ENCODE results near the gene EML6. TPM values are rescaled to one million over a fixed set of nuclear protein-coding genes. Genes with fewer than 3 reads are reported as not detected.

Gene EML6
- total and polyA plus RNA-seq, 2 of the 13 experiments (the other 11 are each of a cell fraction or from before 2014, with no cell fraction given): 17.2 to 32.4 TPM

- ChIA-PET CTCF (ENCODE audit: low intra/inter-chr PET ratio, low total read pairs) (no interaction called here), POLR2A (no interaction called here)
- FAIRE-seq (no peak), ATAC-seq (no peak), DNase-seq (ENCODE audit: low spot score) (no peak)
- peaks cover 1% of the 10 kb centered on the region; the same call in 1 of the 2 replicates for H3K4me1 ChIP-seq (ENCODE audit: insufficient read depth, low read length)
- no peak overlapping the region for H3K4me2 ChIP-seq (ENCODE audit: low read depth, low read length)
- no peaks in the 10 kb centered on the region for H3K79me2 ChIP-seq (ENCODE audit: insufficient read depth, low read length)
- no peak overlapping the region for H3K4me3 ChIP-seq (replicated peaks in 1 of 3; ENCODE audit: insufficient read depth in 1 of 3, low read depth in 2 of 3, low read length in 3 of 3)
- peak; percentile 74 for TF ChIP-seq MAFF (IDR thresholded peaks at IDR 0.05; ENCODE audit: low read depth, low read length)
- no peak for TF ChIP-seq ZNF207 (IDR thresholded peaks at IDR 0.05; ENCODE audit: borderline replicate concordance)
- peak; percentile 74 to 85 for TF ChIP-seq MAFK (conservative IDR thresholded peaks at IDR 0.05 in 1 of 2, IDR thresholded peaks at IDR 0.05 in 1 of 2; ENCODE audit: low read length in 2 of 2)
- no peak for TF ChIP-seq TRIM24 (CRISPR knock-in tag; IDR thresholded peaks at IDR 0.05)
- BruUV-seq (replicated peaks): no TSS peak
- no peaks in the 10 kb centered on the region for H3K27me3 ChIP-seq (ENCODE audit: control insufficient read depth in 1 of 2, insufficient read depth in 2 of 2, low read length in 2 of 2)
- H2AFZ ChIP-seq (ENCODE audit: low read length): no peak overlapping the region
- H3K9me3 ChIP-seq (ENCODE audit: low read length): no peaks in the 10 kb centered on the region
- 0 out of 5 replicates have a peak, but pooled peaks cover 1 to 3% of the 10 kb centered on the region in 2 experiments for H3K36me3 ChIP-seq (replicated peaks in 1 of 2; ENCODE audit: control insufficient read depth in 1 of 2, insufficient read depth in 2 of 2, low read length in 2 of 2)
- no peak overlapping the region for H3K9ac ChIP-seq (ENCODE audit: insufficient read depth, low read depth, low read length)
- H3K27ac ChIP-seq (ENCODE audit: extremely low read length, insufficient read depth, low read length): no peak overlapping the region
- in situ Hi-C loops (cut with HindIII; ENCODE audit: extremely low pct_ligation_motif_present, low pct_unique_long_range_greater_than_20kb): no loop called here
- 96% methylated on average over 8 of the region's 8 CpGs for WGBS (ENCODE audit: low lambda C conversion rate)
- intact Hi-C loops (cut with micrococcal nuclease; ENCODE audit: unreplicated experiment): no loop called here
- no peaks in the 10 kb centered on the region for H4K20me1 ChIP-seq (ENCODE audit: insufficient read depth, low read length)
These were observed 127.0 kb downstream of the EML6 start for GRCh38 chr2:54850171-54851122.

- FAIRE-seq: no peak
- 0 out of 5 replicates have a peak, but pooled peaks cover 0 to 1% of the 10 kb centered on the region in 2 experiments for H3K36me3 ChIP-seq (replicated peaks in 1 of 2; ENCODE audit: control insufficient read depth in 1 of 2, insufficient read depth in 2 of 2, low read length in 2 of 2)
- H3K4me2 ChIP-seq (ENCODE audit: low read depth, low read length): no peak overlapping the region
- H2AFZ ChIP-seq (ENCODE audit: low read length): no peak overlapping the region
- no peak for ATAC-seq
- intact Hi-C loops (cut with micrococcal nuclease; ENCODE audit: unreplicated experiment) (no loop called here), in situ Hi-C loops (cut with HindIII; ENCODE audit: extremely low pct_ligation_motif_present, low pct_unique_long_range_greater_than_20kb) (no loop called here)
- no TSS peak for BruUV-seq (replicated peaks)
- H3K79me2 ChIP-seq (ENCODE audit: insufficient read depth, low read length): no peaks in the 10 kb centered on the region
- H3K9ac ChIP-seq (ENCODE audit: insufficient read depth, low read depth, low read length): no peak overlapping the region
- no peak overlapping the region for H3K4me3 ChIP-seq (replicated peaks in 1 of 3; ENCODE audit: insufficient read depth in 1 of 3, low read depth in 2 of 3, low read length in 3 of 3)
- ChIA-PET CTCF (ENCODE audit: low intra/inter-chr PET ratio, low total read pairs) (no interaction called here), POLR2A (no interaction called here)
- H3K27ac ChIP-seq (ENCODE audit: extremely low read length, insufficient read depth, low read length): no peak overlapping the region
- no peaks in the 10 kb centered on the region for H3K9me3 ChIP-seq (ENCODE audit: low read length)
- H3K4me1 ChIP-seq (ENCODE audit: insufficient read depth, low read length): peaks cover 23% of the 10 kb centered on the region
- H4K20me1 ChIP-seq (ENCODE audit: insufficient read depth, low read length): no peaks in the 10 kb centered on the region
- no peak for DNase-seq (ENCODE audit: low spot score)
- 96% methylated on average over 5 of the region's 5 CpGs for WGBS (ENCODE audit: low lambda C conversion rate)
- no peaks in the 10 kb centered on the region for H3K27me3 ChIP-seq (ENCODE audit: control insufficient read depth in 1 of 2, insufficient read depth in 2 of 2, low read length in 2 of 2)
- TF ChIP-seq MYC (CRISPR knock-in tag; IDR thresholded peaks at IDR 0.05; ENCODE audit: borderline replicate concordance): no peak
- TF ChIP-seq PAWR (CRISPR knock-in tag; IDR thresholded peaks at IDR 0.05; ENCODE audit: borderline replicate concordance): no peak
- no peak for TF ChIP-seq ZNF44 (CRISPR knock-in tag; IDR thresholded peaks at IDR 0.05)
- no peak for TF ChIP-seq SP1 (IDR thresholded peaks at IDR 0.05)
- no peak for TF ChIP-seq SP1 (CRISPR knock-in tag; IDR thresholded peaks at IDR 0.05)
- no peak for TF ChIP-seq MED13 (CRISPR knock-in tag; IDR thresholded peaks at IDR 0.05)
- no peak for TF ChIP-seq FOSL1 (CRISPR knock-in tag; IDR thresholded peaks at IDR 0.05; ENCODE audit: borderline replicate concordance)
- TF ChIP-seq ZFAT (CRISPR knock-in tag; conservative IDR thresholded peaks at IDR 0.05): no peak
- TF ChIP-seq HHEX (CRISPR knock-in tag; IDR thresholded peaks at IDR 0.05): no peak
- no peak for TF ChIP-seq FIP1L1 (IDR thresholded peaks at IDR 0.05; ENCODE audit: borderline replicate concordance, insufficient read depth, low read depth, low read length)
- TF ChIP-seq RXRB (CRISPR knock-in tag; IDR thresholded peaks at IDR 0.05; ENCODE audit: borderline replicate concordance): no peak
These were observed 130.3 kb downstream of the EML6 start for GRCh38 chr2:54853616-54854310.
